IMR-90 (cell line): ENCODE measurements around the gene RARRES2. TPM values are rescaled to one million over a fixed set of nuclear protein-coding genes. Genes with fewer than 3 reads are reported as not detected.

Experiments used
- ATAC-seq: fragments of 200-7000 bp; cut with Tn5 transposase; 2 replicates; pipeline ENCODE4 v1.9.1; 2020; ENCODE audit warnings: low read depth, mild to moderate bottlenecking, moderate library complexity
- BruUV-seq: library from RNA; stranded (reverse); fragments of 400-500 nt; replicated peaks from 2 replicates; lab custom pipeline; 2021; lab: Mats Ljungman, UMichigan
- CTCF ChIA-PET: fragments of 300-600 bp; formaldehyde crosslinking; extraction: SDS; loops from one replicate; lab custom pipeline; 2021; ENCODE audit warnings: antibody characterized with exemption; lab: Yijun Ruan, JAX
- POLR2A ChIA-PET: fragments of 300-600 bp; sonication (Branson Sonifier 250); formaldehyde crosslinking; loops from one replicate; lab custom pipeline; 2022; ENCODE audit warnings: antibody characterized with exemption; ENCODE audit not compliant: unreplicated experiment; lab: Charles Lee
- DNase-seq: peaks from one replicate; pipeline ENCODE4 v3.0.0; 2013
- H2AFZ ChIP-seq: replicated peaks from 2 replicates; pipeline ENCODE3; 2013; ENCODE audit warnings: low read length, mild to moderate bottlenecking; ENCODE audit not compliant: poor library complexity
- H2AK5ac ChIP-seq: 2 replicates; pipeline ENCODE4 v1.6.1; 2013; ENCODE audit warnings: low read depth, low read length, inconsistent platforms
- H2AK9ac ChIP-seq: replicated peaks from 2 replicates; pipeline ENCODE3; 2013; ENCODE audit warnings: mild to moderate bottlenecking, low read depth, low read length, moderate library complexity; ENCODE audit not compliant: poor library complexity
- H2BK120ac ChIP-seq: 2 replicates; pipeline ENCODE4 v1.6.1; 2013; ENCODE audit warnings: low read depth, low read length, inconsistent platforms
- H2BK15ac ChIP-seq: 3 replicates; pipeline ENCODE4 v1.6.1; 2013; ENCODE audit warnings: low read depth, low read length, inconsistent platforms
- H2BK20ac ChIP-seq: 2 replicates; pipeline ENCODE4 v1.6.1; 2013; ENCODE audit warnings: low read depth, mild to moderate bottlenecking, inconsistent platforms, low read length, moderate library complexity
- H2BK5ac ChIP-seq: 2 replicates; pipeline ENCODE4 v1.6.1; 2013; ENCODE audit warnings: mild to moderate bottlenecking, low read depth, low read length, inconsistent platforms; ENCODE audit not compliant: poor library complexity, severe bottlenecking
- H3K14ac ChIP-seq: replicated peaks from 2 replicates; pipeline ENCODE4 v1.6.1; 2013; ENCODE audit warnings: low read depth, low read length, inconsistent platforms
- H3K18ac ChIP-seq: 2 replicates; pipeline ENCODE4 v1.6.1; 2013; ENCODE audit warnings: low read depth, low read length, control low read depth
- H3K23ac ChIP-seq: 2 replicates; pipeline ENCODE4 v1.6.1; 2013; ENCODE audit warnings: low read depth, low read length, inconsistent platforms
- H3K27ac ChIP-seq: 2 replicates; pipeline ENCODE4 v1.5.1; 2013; ENCODE audit warnings: mild to moderate bottlenecking, control low read depth, low read length; ENCODE audit not compliant: insufficient read depth
- H3K27me3 ChIP-seq: 2 replicates; pipeline ENCODE4 v1.6.1; 2013; ENCODE audit warnings: low read length; ENCODE audit not compliant: control insufficient read depth, insufficient read depth
- H3K36me3 ChIP-seq: 2 replicates; pipeline ENCODE4 v1.6.1; 2013; ENCODE audit warnings: low read length, mixed read lengths; ENCODE audit not compliant: control insufficient read depth, insufficient read depth
- H3K4ac ChIP-seq: 2 replicates; pipeline ENCODE4 v1.6.1; 2013; ENCODE audit warnings: low read depth, low read length, inconsistent platforms
- H3K4me1 ChIP-seq: 2 replicates; pipeline ENCODE4 v1.6.1; 2013; ENCODE audit warnings: low read length, mixed read lengths; ENCODE audit not compliant: control insufficient read depth, insufficient read depth
- H3K4me2 ChIP-seq: 2 replicates; pipeline ENCODE4 v1.6.1; 2013; ENCODE audit warnings: low read depth, mild to moderate bottlenecking, control low read depth, low read length, moderate library complexity
- H3K4me3 ChIP-seq: 2 replicates; pipeline ENCODE4 v1.5.1; 2013; ENCODE audit warnings: low read depth, mild to moderate bottlenecking, control low read depth, low read length, moderate library complexity; ENCODE audit not compliant: insufficient read depth
- H3K56ac ChIP-seq: 2 replicates; pipeline ENCODE4 v1.6.1; 2013; ENCODE audit warnings: low read length, inconsistent platforms; ENCODE audit not compliant: insufficient read depth; ENCODE audit errors: extremely low read depth
- H3K79me1 ChIP-seq, 2 experiments: 2 replicates each; pipeline ENCODE4 v1.6.1; 2013; ENCODE audit warnings: low read length in 2 of 2, inconsistent platforms in 1 of 2, low read depth in 1 of 2
- H3K9ac ChIP-seq: 2 replicates; pipeline ENCODE4 v1.6.1; 2013; ENCODE audit warnings: low read depth, low read length, control low read depth
- H3K9me1 ChIP-seq: 2 replicates; pipeline ENCODE4 v1.6.1; 2013; ENCODE audit warnings: low read length, inconsistent platforms; ENCODE audit not compliant: insufficient read depth
- H3K9me3 ChIP-seq: 2 replicates; pipeline ENCODE4 v1.6.1; 2013; ENCODE audit warnings: low read length; ENCODE audit not compliant: control insufficient read depth, insufficient read depth
- H4K20me1 ChIP-seq: 2 replicates; pipeline ENCODE4 v1.6.1; 2013; ENCODE audit warnings: low read length, inconsistent platforms; ENCODE audit not compliant: insufficient read depth
- H4K5ac ChIP-seq: 2 replicates; pipeline ENCODE4 v1.6.1; 2013; ENCODE audit warnings: mild to moderate bottlenecking, low read depth, low read length, control low read depth
- H4K8ac ChIP-seq, 2 experiments: 2 replicates each; pipeline ENCODE4 v1.6.1; 2013; ENCODE audit warnings: low read depth in 2 of 2, low read length in 2 of 2, control low read depth in 1 of 2, inconsistent platforms in 1 of 2
- H4K91ac ChIP-seq: 2 replicates; pipeline ENCODE4 v1.6.1; 2013; ENCODE audit warnings: low read depth, low read length, inconsistent platforms; ENCODE audit not compliant: insufficient read depth
- BHLHE40 ChIP-seq: fragments of 150-350 bp; IDR thresholded peaks from 2 replicates; pipeline ENCODE4 v1.6.1; 2016; ENCODE audit warnings: mild to moderate bottlenecking, low read depth, low read length
- CEBPB ChIP-seq: IDR thresholded peaks from 2 replicates; pipeline ENCODE4 v1.6.1; 2012; ENCODE audit warnings: low read depth, low read length, improper control_type of control experiment
- CHD1 ChIP-seq: IDR thresholded peaks from 2 replicates; pipeline ENCODE4 v1.6.1; 2012; ENCODE audit warnings: low read depth, low read length, improper control_type of control experiment
- FOS ChIP-seq: fragments of 150-350 bp; IDR thresholded peaks from 2 replicates; pipeline ENCODE4 v1.6.1; 2016; ENCODE audit warnings: low read depth, low read length
- MAZ ChIP-seq: IDR thresholded peaks from 2 replicates; pipeline ENCODE4 v1.6.1; 2012; ENCODE audit warnings: low read depth, mild to moderate bottlenecking, low read length, improper control_type of control experiment, moderate library complexity, borderline replicate concordance
- MXI1 ChIP-seq: IDR thresholded peaks from 2 replicates; pipeline ENCODE4 v1.6.1; 2012; ENCODE audit warnings: low read depth, mild to moderate bottlenecking, low read length, moderate library complexity, borderline replicate concordance
- NFE2L2 ChIP-seq: fragments of 150-350 bp; IDR thresholded peaks from 2 replicates; pipeline ENCODE4 v1.6.1; 2016; ENCODE audit warnings: low read depth, mild to moderate bottlenecking, low read length
- RAD21 ChIP-seq: IDR thresholded peaks from 2 replicates; pipeline ENCODE4 v1.6.1; 2012; ENCODE audit warnings: low read length, improper control_type of control experiment
- RCOR1 ChIP-seq: IDR thresholded peaks from 2 replicates; pipeline ENCODE4 v1.6.1; 2012; ENCODE audit warnings: mild to moderate bottlenecking, low read length, improper control_type of control experiment; ENCODE audit not compliant: insufficient replicate concordance
- RFX5 ChIP-seq: IDR thresholded peaks from 2 replicates; pipeline ENCODE4 v1.8.0; 2012; ENCODE audit warnings: low read depth, mild to moderate bottlenecking, low read length, moderate library complexity
- SMC3 ChIP-seq: fragments of 150-350 bp; IDR thresholded peaks from 2 replicates; pipeline ENCODE4 v1.6.1; 2016; ENCODE audit warnings: low read depth, mild to moderate bottlenecking, antibody characterized with exemption, low read length, moderate library complexity
- WGBS, 2 experiments: methylation state at CpG; one replicate each; pipeline versions ENCODE4 v1.1.5 to v1.1.7; 2013; ENCODE audit warnings: missing lambda C conversion rate in 2 of 2; ENCODE audit not compliant: insufficient read length in 1 of 2; ENCODE audit errors: extremely low coverage in 2 of 2; 5-methylcytosine and 5-hydroxymethylcytosine counted together
- dilution Hi-C: fragments of 300-500 bp; cut with HindIII; formaldehyde crosslinking; loops from one replicate; pipeline ENCODE4 v1.14.3; 2018; ENCODE audit warnings: low sequenced_read_pairs; ENCODE audit not compliant: unreplicated experiment
- in situ Hi-C: fragments of 300-500 bp; cut with MboI; formaldehyde crosslinking; loops from 3 replicates; pipeline ENCODE4 v1.14.3; 2019; ENCODE audit warnings: low sequenced_read_pairs, inconsistent platforms, mixed read lengths
- intact Hi-C: fragments of 100-400 bp; cut with micrococcal nuclease; formaldehyde crosslinking; loops from 2 replicates; pipeline ENCODE4 v1.10.0; 2022
- polyA plus RNA-seq, 3 experiments: library from polyadenylated mRNA; depleted of rRNA; stranded (reverse); fragments of >200 nt; gene quantifications; 2 replicates each; pipeline ENCODE4 v1.2.3, GENCODE V29; 2012; ENCODE audit warnings: low replicate concordance in 1 of 3
- total RNA-seq: library from RNA; depleted of rRNA; stranded (reverse); fragments of >200 nt; gene quantifications from 2 replicates; pipeline ENCODE4 v1.2.3, GENCODE V29; 2012
- TF ChIP-seq, protein P1 (sequence below): fragments of 150-350 bp; IDR thresholded peaks from 2 replicates; pipeline ENCODE4 v1.6.1; 2017; ENCODE audit warnings: mild to moderate bottlenecking, antibody characterized with exemption, low read length, low read depth
- TF ChIP-seq, protein P2 (sequence below): fragments of 150-350 bp; IDR thresholded peaks from 2 replicates; pipeline ENCODE4 v1.6.1; 2016; ENCODE audit warnings: low read depth, mild to moderate bottlenecking, low read length, moderate library complexity, borderline replicate concordance

The RARRES2 gene
- total and polyA plus RNA-seq, 2 of the 4 experiments (the other 2 are of a cell fraction) = 1.6 TPM; not detected in 1

DNA sequence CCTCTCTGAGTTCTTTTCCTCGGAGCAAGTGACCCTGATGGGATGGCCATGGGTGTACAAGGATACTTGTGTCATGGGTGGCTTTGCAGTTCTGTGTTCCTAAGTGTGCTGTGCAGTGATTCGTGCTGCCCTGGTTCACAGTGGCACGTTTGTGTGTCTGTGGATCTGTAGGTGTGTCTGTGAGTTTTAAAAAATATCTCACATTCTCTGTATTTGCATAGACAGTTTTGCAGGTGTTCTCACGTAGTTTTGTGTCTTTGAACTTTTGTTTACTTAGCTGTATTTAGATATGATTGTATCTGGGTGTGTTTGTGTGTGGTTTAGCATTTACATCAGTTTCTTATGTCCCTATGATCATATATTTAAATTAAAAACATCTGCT lies 41.4 kb upstream of the RARRES2 start:
- ATAC-seq (no peak), DNase-seq (no peak)
- WGBS, 2 experiments = no CpG with 5 or more reads among the region's 4 CpGs
- intact Hi-C loops = no loop called here
- no peak overlapping the region for H2AK5ac ChIP-seq
- H3K14ac ChIP-seq = no peak overlapping the region
- no peak overlapping the region for H3K4me2 ChIP-seq
- in situ Hi-C loops = no loop called here
- peaks cover 2% of the 10 kb centered on the region; the same call in 1 of the 2 replicates for H3K36me3 ChIP-seq
- no peaks in the 10 kb centered on the region for H3K27me3 ChIP-seq
- H3K27ac ChIP-seq = no peak overlapping the region
- H3K4me1 ChIP-seq = peaks cover 10% of the 10 kb centered on the region
- H3K18ac ChIP-seq = no peak overlapping the region
- TF ChIP-seq NFE2L2 (no peak), MAZ (no peak), CEBPB (no peak), SMC3 (no peak), RAD21 (no peak), BHLHE40 (no peak), FOS (no peak), RFX5 (no peak), CHD1 (no peak), MXI1 (no peak), RCOR1 (no peak)
- TF ChIP-seq, protein P1, sequence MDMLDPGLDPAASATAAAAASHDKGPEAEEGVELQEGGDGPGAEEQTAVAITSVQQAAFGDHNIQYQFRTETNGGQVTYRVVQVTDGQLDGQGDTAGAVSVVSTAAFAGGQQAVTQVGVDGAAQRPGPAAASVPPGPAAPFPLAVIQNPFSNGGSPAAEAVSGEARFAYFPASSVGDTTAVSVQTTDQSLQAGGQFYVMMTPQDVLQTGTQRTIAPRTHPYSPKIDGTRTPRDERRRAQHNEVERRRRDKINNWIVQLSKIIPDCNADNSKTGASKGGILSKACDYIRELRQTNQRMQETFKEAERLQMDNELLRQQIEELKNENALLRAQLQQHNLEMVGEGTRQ = no peak
- TF ChIP-seq, protein P2, sequence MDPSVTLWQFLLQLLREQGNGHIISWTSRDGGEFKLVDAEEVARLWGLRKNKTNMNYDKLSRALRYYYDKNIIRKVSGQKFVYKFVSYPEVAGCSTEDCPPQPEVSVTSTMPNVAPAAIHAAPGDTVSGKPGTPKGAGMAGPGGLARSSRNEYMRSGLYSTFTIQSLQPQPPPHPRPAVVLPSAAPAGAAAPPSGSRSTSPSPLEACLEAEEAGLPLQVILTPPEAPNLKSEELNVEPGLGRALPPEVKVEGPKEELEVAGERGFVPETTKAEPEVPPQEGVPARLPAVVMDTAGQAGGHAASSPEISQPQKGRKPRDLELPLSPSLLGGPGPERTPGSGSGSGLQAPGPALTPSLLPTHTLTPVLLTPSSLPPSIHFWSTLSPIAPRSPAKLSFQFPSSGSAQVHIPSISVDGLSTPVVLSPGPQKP = no peak
- no peak overlapping the region for H2BK20ac ChIP-seq
- H3K79me1 ChIP-seq = peaks cover 21 to 48% of the 10 kb centered on the region in 2 experiments
- H2AK9ac ChIP-seq = no peak overlapping the region
- no peak overlapping the region for H4K8ac ChIP-seq
- no peak overlapping the region for H2BK5ac ChIP-seq
- no peak overlapping the region for H3K9ac ChIP-seq
- no peak overlapping the region for H3K4me3 ChIP-seq
- POLR2A ChIA-PET = no interaction called here
- H3K56ac ChIP-seq = no peak overlapping the region
- CTCF ChIA-PET = no interaction called here
- H3K23ac ChIP-seq = no peak overlapping the region
- H3K4ac ChIP-seq = no peak overlapping the region
- no peaks in the 10 kb centered on the region for H3K9me3 ChIP-seq
- peaks cover 7% of the 10 kb centered on the region; the same call in 1 of the 2 replicates for H4K20me1 ChIP-seq
- H3K9me1 ChIP-seq = peaks cover 14% of the 10 kb centered on the region; the same call in 1 of the 2 replicates
- no peak overlapping the region for H4K5ac ChIP-seq
- no TSS peak for BruUV-seq
- no peak overlapping the region for H2BK120ac ChIP-seq
- dilution Hi-C loops = no loop called here
- H2AFZ ChIP-seq = no peak overlapping the region
- no peak overlapping the region for H2BK15ac ChIP-seq
- no peak overlapping the region for H4K91ac ChIP-seq
